Measurements from ENCODE around the gene POLR1H.

DNA sequence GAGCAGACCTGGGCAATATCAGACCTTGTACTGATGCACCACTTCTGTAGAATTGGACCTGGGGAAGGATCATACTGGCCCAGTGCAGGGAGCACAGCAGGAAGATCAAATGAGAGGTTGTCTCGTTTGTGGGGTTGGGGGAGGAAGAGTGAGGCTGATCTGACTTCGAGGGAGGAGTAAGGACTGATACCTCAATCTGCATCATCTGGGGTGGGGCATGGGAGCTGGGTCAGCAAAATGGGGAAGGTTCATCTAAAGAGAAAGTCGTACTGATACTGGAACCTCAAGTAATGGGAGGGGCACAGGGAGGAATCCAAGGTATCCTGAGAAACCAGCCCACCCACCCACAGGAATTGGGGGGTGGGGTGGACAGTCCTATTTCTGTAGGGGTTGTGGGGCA lies 10.8 kb downstream of the POLR1H start:
- TF ChIP-seq, protein P1, sequence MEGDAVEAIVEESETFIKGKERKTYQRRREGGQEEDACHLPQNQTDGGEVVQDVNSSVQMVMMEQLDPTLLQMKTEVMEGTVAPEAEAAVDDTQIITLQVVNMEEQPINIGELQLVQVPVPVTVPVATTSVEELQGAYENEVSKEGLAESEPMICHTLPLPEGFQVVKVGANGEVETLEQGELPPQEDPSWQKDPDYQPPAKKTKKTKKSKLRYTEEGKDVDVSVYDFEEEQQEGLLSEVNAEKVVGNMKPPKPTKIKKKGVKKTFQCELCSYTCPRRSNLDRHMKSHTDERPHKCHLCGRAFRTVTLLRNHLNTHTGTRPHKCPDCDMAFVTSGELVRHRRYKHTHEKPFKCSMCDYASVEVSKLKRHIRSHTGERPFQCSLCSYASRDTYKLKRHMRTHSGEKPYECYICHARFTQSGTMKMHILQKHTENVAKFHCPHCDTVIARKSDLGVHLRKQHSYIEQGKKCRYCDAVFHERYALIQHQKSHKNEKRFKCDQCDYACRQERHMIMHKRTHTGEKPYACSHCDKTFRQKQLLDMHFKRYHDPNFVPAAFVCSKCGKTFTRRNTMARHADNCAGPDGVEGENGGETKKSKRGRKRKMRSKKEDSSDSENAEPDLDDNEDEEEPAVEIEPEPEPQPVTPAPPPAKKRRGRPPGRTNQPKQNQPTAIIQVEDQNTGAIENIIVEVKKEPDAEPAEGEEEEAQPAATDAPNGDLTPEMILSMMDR (conservative IDR thresholded peaks at IDR 0.05; ENCODE audit: low read depth, low read length): no peak
- TF ChIP-seq EZH2 (IDR thresholded peaks at IDR 0.05; ENCODE audit: low read length, unreplicated experiment): no peak

Measured in PC-3 (cell line).